Measurements from ENCODE around the gene CSAD. TPM values are rescaled to one million over a fixed set of nuclear protein-coding genes. Genes with fewer than 3 reads are reported as not detected.
A peak's percentile ranks its signal among the peaks of the same experiment; 100 is the strongest.

CSAD gene
- total RNA-seq, 1 experiment from 2014 or later = 33.1 TPM

- H3K36me3 ChIP-seq (ENCODE audit: low read depth) = no peaks in the 10 kb centered on the region
- no peaks in the 10 kb centered on the region for H3K4me1 ChIP-seq (replicated peaks; ENCODE audit: insufficient read depth)
- ChIA-PET POLR2A (ENCODE audit: unreplicated experiment) (interaction anchor here (0.7 kb wide), 1 partner anchor 40 kb away, joined by 20 read pairs; the partner anchor contains the start of gene SOAT2), CTCF (no interaction called here)
- 0 out of 2 replicates have a peak, but pooled peaks cover 12% of the 10 kb centered on the region for H3F3A ChIP-seq (ENCODE audit: insufficient read depth, low read depth)
- DNase-seq = no peak
- no peaks in the 10 kb centered on the region for H3K79me2 ChIP-seq (ENCODE audit: low read depth)
- no peaks in the 10 kb centered on the region for H3K9me3 ChIP-seq (ENCODE audit: insufficient read depth, low read depth)
- BruUV-seq (replicated peaks) = no TSS peak
- H2AFZ ChIP-seq = 0 out of 2 replicates have a peak overlapping the region, but pooled peaks have one; percentile 43
- H4K20me1 ChIP-seq (ENCODE audit: insufficient read depth) = no peaks in the 10 kb centered on the region
- no peaks in the 10 kb centered on the region for H3K9me2 ChIP-seq (ENCODE audit: insufficient read depth)
- no peak overlapping the region for H3K4me2 ChIP-seq
- H3K27ac ChIP-seq = no peak overlapping the region
- intact Hi-C loops (cut with micrococcal nuclease; ENCODE audit: unreplicated experiment) = no loop called here
- H3K4me3 ChIP-seq = no peak overlapping the region
- no peaks in the 10 kb centered on the region for H3K27me3 ChIP-seq (ENCODE audit: insufficient read depth, low read depth)
- TF ChIP-seq EZH2 (IDR thresholded peaks at IDR 0.05; ENCODE audit: low read depth) (no peak), CTCF (conservative IDR thresholded peaks at IDR 0.05) (no peak)
Measured at GRCh38 chr12:53143355-53143754, 37.4 kb downstream of the CSAD start.

DNA sequence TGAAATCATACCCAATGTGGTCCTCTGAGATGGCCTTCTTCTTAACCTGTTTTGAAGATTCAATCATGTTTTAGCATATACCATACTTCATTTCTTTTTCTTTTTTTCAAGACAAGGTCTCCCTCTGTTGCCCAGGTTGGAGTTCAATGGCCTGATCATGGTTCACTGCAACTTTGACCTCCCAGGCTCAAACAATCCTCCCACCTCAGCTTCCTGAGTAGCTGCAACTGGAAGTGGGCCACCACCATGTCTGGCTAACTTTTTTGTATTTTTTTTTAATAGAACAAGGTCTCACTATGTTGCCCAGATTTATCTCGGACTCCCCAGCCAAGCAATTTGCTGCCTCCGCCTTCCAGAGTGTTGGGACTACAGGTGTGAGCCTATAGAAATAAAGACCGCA, 47.0 kb downstream of the CSAD start:
- ChIA-PET CTCF (no interaction called here), POLR2A (ENCODE audit: unreplicated experiment) (no interaction called here)
- H3K4me3 ChIP-seq = no peak overlapping the region
- no peaks in the 10 kb centered on the region for H3K9me2 ChIP-seq (ENCODE audit: insufficient read depth)
- H3K4me2 ChIP-seq = no peak overlapping the region
- H3K9me3 ChIP-seq (ENCODE audit: insufficient read depth, low read depth) = no peaks in the 10 kb centered on the region
- no peaks in the 10 kb centered on the region for H3K4me1 ChIP-seq (replicated peaks; ENCODE audit: insufficient read depth)
- no peak for DNase-seq
- intact Hi-C loops (cut with micrococcal nuclease; ENCODE audit: unreplicated experiment) = no loop called here
- no peaks in the 10 kb centered on the region for H3F3A ChIP-seq (ENCODE audit: insufficient read depth, low read depth)
- no peaks in the 10 kb centered on the region for H3K79me2 ChIP-seq (ENCODE audit: low read depth)
- no peaks in the 10 kb centered on the region for H3K27me3 ChIP-seq (ENCODE audit: insufficient read depth, low read depth)
- H3K36me3 ChIP-seq (ENCODE audit: low read depth) = no peaks in the 10 kb centered on the region
- H2AFZ ChIP-seq = no peak overlapping the region
- TF ChIP-seq EZH2 (IDR thresholded peaks at IDR 0.05; ENCODE audit: low read depth) (no peak), CTCF (conservative IDR thresholded peaks at IDR 0.05) (no peak)
- H3K27ac ChIP-seq = no peak overlapping the region
- BruUV-seq (replicated peaks) = no TSS peak
- H4K20me1 ChIP-seq (ENCODE audit: insufficient read depth) = no peaks in the 10 kb centered on the region

GRCh38 chr12:53131844-53132243, 48.9 kb downstream of the CSAD start:
- no peak overlapping the region for H3K4me3 ChIP-seq
- no peaks in the 10 kb centered on the region for H3K9me3 ChIP-seq (ENCODE audit: insufficient read depth, low read depth)
- H3K27ac ChIP-seq = no peak overlapping the region
- H3F3A ChIP-seq (ENCODE audit: insufficient read depth, low read depth) = no peaks in the 10 kb centered on the region
- intact Hi-C loops (cut with micrococcal nuclease; ENCODE audit: unreplicated experiment) = no loop called here
- POLR2A ChIA-PET (ENCODE audit: unreplicated experiment) = no interaction called here
- no peaks in the 10 kb centered on the region for H3K79me2 ChIP-seq (ENCODE audit: low read depth)
- no peaks in the 10 kb centered on the region for H3K4me1 ChIP-seq (replicated peaks; ENCODE audit: insufficient read depth)
- H3K36me3 ChIP-seq (ENCODE audit: low read depth) = no peaks in the 10 kb centered on the region
- no peaks in the 10 kb centered on the region for H3K27me3 ChIP-seq (ENCODE audit: insufficient read depth, low read depth)
- no peak overlapping the region for H3K4me2 ChIP-seq
- no TSS peak for BruUV-seq (replicated peaks)
- no peak overlapping the region for H2AFZ ChIP-seq
- DNase-seq = no peak
- H3K9me2 ChIP-seq (ENCODE audit: insufficient read depth) = no peaks in the 10 kb centered on the region; the same call in 1 of the 2 replicates
- no peaks in the 10 kb centered on the region for H4K20me1 ChIP-seq (ENCODE audit: insufficient read depth)
- TF ChIP-seq EZH2 (IDR thresholded peaks at IDR 0.05; ENCODE audit: low read depth) (no peak), CTCF (conservative IDR thresholded peaks at IDR 0.05) (no peak)
- CTCF ChIA-PET = no interaction called here
